Activated CD8-positive, alpha-beta memory T cell treated with anti-CD3 and anti-CD28 coated beads, Interleukin-2, amount 10 ng/mL, durations not matched to agents 7 days and 5 days (primary cell): ENCODE measurements around the gene TTYH3. TPM values are rescaled to one million over a fixed set of nuclear protein-coding genes. Genes with fewer than 3 reads are reported as not detected.

Source experiments
- ATAC-seq: fragments of 150-1000 bp; cut with Tn5 transposase; one replicate; pipeline ENCODE4 v1.10.0; 2021; ENCODE audit warnings: moderate library complexity
- CTCF ChIA-PET: fragments of 350-600 bp; sonication (Branson Sonifier 250); formaldehyde crosslinking; loops from one replicate; lab custom pipeline; 2021; ENCODE audit warnings: antibody characterized with exemption; lab: Charles Lee
- DNase-seq: peaks from one replicate; pipeline ENCODE4 v3.0.0-alpha.2; 2020
- H3K27ac Mint-ChIP-seq: one replicate; pipeline ENCODE4 v1.8.0; 2021; ENCODE audit warnings: mild to moderate bottlenecking, mixed read lengths
- H3K27me3 Mint-ChIP-seq: one replicate; pipeline ENCODE4 v1.8.0; 2021; ENCODE audit warnings: mixed read lengths
- H3K36me3 Mint-ChIP-seq: one replicate; pipeline ENCODE4 v1.8.0; 2021; ENCODE audit warnings: mild to moderate bottlenecking, mixed read lengths
- H3K4me1 Mint-ChIP-seq: one replicate; pipeline ENCODE4 v1.8.0; 2021; ENCODE audit warnings: mixed read lengths
- H3K4me3 Mint-ChIP-seq: one replicate; pipeline ENCODE4 v1.8.0; 2021; ENCODE audit warnings: mild to moderate bottlenecking, moderate library complexity, mixed read lengths
- H3K9me3 Mint-ChIP-seq: one replicate; pipeline ENCODE4 v1.8.0; 2022; ENCODE audit warnings: low read depth, mixed read lengths
- total RNA-seq, 2 experiments: library from RNA; stranded (reverse); gene quantifications; one replicate each; pipeline ENCODE4 v1.2.3, GENCODE V29; 2021

TTYH3 gene
- total RNA-seq, 2 experiments from 2014 or later: 19.9 to 31.7 TPM

DNA sequence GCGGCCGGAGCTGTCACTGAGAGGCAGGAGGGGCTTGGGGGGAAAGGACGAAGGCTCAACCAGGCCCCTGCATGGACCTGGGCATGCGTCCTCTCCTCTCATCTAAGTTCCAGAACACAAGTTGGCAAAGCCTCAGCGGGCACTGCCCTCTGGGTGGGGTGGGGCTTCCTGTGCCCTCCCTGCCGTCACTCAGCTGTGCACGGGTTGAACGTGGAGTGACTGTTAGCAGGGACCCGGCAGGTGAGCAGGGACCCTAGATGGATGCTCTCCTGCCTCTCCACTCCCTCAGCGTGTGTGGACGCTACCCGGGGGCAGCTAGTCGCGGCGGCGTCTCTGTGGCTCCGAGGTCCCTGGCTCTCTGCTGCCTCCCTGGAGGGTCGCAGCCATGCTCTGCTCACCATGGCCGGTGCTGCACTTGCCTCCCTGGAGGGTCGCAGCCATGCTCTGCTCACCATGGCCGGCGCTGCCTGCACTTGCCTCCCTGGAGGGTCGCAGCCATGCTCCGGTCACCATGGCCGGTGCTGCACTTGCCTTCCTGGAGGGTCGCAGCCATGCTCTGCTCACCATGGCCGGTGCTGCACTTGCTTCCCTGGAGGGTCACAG lies 36.4 kb upstream of the TTYH3 start:
- DNase-seq (no peak), ATAC-seq (no peak)
- no peaks in the 10 kb centered on the region for H3K9me3 Mint-ChIP-seq
- no peak overlapping the region for H3K27ac Mint-ChIP-seq
- CTCF ChIA-PET: interaction anchor here (1.6 kb wide), 1 partner anchor 19 kb away, joined by 3 read pairs; no protein-coding TSS in a partner anchor
- H3K4me1 Mint-ChIP-seq: no peaks in the 10 kb centered on the region
- no peaks in the 10 kb centered on the region for H3K27me3 Mint-ChIP-seq
- no peaks in the 10 kb centered on the region for H3K36me3 Mint-ChIP-seq
- H3K4me3 Mint-ChIP-seq: no peak overlapping the region

DNA sequence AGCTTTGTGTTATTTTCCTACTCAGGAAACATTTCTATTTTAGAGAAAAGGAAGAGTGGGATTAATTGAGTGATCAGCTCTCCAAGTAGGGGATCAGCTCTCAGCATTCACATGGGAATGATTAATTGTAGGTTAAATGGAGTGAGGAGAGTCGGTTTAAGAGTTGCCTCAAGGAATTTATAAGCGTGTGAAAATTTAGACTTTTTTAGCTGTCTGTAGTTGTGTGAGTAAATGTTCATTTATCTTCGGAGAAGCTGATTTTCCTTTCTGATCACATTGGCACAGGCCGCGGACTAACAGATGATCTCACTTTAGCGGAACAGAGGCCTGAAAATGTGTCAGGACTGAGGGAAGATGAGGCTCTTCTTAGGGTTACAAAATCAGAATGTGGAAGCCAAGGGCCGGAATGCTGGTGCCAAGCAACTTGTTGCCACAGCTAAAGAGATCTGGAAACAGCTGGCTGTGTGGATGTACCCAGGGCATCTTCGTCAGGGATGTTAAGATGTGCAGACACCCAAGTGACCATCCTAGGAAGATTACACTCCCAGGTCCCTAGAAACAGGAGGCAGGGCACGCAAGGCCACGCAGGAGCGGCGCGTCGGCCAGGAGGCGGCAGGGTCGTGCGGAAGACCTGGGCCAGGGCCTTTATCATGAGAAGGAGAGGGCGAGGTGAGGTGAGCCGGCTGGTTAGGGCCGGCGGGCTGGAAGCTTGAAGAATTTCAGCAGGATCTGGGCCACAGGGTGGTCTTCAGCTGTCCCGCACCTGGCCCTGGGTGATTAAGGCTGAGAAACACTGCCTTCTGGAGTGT lies 35.1 kb upstream of the TTYH3 start:
- Mint-ChIP-seq H3K36me3 (no peaks in the 10 kb centered on the region), H3K27ac (no peak overlapping the region), H3K27me3 (no peaks in the 10 kb centered on the region), H3K9me3 (no peaks in the 10 kb centered on the region), H3K4me3 (no peak overlapping the region), H3K4me1 (no peaks in the 10 kb centered on the region)
- CTCF ChIA-PET: interaction anchor here (0.6 to 1.6 kb wide), 2 partner anchors 18 to 26 kb away, joined by 3 read pairs; no protein-coding TSS in a partner anchor
- ATAC-seq (no peak), DNase-seq (no peak)

DNA sequence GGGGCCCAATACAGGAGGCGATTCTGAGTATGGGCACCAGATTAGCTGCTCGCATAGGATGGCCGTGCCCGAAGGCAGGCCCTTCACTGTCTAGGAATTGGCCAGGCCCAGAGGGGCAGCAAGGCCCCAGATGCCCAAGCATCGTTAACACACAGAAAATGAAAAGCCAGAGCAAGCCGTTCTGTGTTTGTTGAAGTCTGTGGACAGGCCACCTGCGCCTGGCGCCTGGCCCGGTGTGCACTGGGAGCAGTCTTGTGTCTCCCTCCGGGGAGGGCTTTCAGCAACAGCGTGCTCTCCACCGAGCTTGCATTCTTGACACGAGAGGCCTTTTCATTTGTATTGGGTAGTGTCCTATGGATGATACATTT lies 34.5 kb upstream of the TTYH3 start:
- Mint-ChIP-seq H3K4me1 (no peaks in the 10 kb centered on the region), H3K4me3 (no peak overlapping the region), H3K27me3 (no peaks in the 10 kb centered on the region), H3K36me3 (no peaks in the 10 kb centered on the region), H3K9me3 (no peaks in the 10 kb centered on the region), H3K27ac (no peak overlapping the region)
- ATAC-seq (no peak), DNase-seq (no peak)
- CTCF ChIA-PET: no interaction called here

DNA sequence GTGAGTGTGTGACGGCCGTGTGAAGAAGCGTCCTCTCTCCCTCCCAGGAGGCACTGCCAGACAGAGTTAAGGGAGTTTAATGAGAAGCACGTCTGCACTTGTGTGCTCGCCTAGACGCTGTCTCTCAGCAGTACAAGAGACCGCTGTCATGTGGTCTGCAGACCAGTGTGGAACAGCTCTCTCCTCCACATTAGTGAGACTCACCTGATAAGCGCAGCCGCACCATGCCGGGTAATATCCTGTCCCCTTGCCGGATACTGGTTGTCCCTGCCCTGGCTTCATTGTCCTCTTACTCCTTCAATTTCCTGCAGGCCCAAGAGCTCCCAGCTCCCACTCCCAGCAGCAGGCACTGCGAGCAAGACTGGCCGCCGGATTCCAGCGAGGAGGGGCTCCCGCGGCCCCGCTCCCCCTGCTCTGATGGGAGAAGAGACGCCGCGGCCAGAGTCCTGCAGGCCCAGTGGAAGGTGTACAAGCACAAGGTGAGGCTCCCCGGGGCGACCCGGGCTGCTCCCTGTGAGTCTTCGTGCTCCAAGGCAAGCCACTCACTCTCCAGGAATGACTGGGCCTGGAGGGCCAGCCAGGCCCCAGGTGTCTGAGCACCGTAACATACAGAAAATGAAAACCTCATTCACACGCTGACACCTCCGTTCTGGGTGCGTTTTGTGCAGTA lies 33.5 kb upstream of the TTYH3 start:
- CTCF ChIA-PET: no interaction called here

DNA sequence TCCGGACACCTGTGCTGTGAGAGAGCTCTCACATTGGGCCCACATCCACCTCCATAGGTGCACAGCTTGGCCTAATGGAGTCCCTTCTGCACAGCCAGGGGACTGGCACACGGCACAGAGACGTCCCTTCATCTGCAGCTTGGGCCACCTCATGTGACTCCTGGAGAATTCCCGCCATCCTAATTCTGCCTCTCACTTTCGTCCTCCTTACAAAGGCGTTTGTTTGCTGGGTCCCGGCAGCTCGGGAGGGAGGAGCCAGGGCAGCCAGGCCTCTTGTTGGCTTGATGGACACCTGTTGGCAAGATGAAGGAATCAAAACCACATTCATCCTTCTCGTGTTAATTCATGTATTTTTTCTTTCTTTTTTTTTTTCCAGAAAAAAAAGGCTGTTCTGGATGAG lies 30.7 kb upstream of the TTYH3 start:
- H3K27ac Mint-ChIP-seq: no peak overlapping the region
- H3K36me3 Mint-ChIP-seq: no peaks in the 10 kb centered on the region
- ATAC-seq (no peak), DNase-seq (no peak)
- H3K9me3 Mint-ChIP-seq: no peaks in the 10 kb centered on the region
- H3K4me1 Mint-ChIP-seq: no peaks in the 10 kb centered on the region
- H3K27me3 Mint-ChIP-seq: no peaks in the 10 kb centered on the region
- no peak overlapping the region for H3K4me3 Mint-ChIP-seq
- CTCF ChIA-PET: no interaction called here

More for the DNA sequence above, 33.5 kb upstream of the TTYH3 start:
- ATAC-seq (no peak), DNase-seq (no peak)
- Mint-ChIP-seq H3K9me3 (no peaks in the 10 kb centered on the region), H3K36me3 (no peaks in the 10 kb centered on the region), H3K4me1 (no peaks in the 10 kb centered on the region), H3K27me3 (no peaks in the 10 kb centered on the region), H3K27ac (no peak overlapping the region), H3K4me3 (no peak overlapping the region)

DNA sequence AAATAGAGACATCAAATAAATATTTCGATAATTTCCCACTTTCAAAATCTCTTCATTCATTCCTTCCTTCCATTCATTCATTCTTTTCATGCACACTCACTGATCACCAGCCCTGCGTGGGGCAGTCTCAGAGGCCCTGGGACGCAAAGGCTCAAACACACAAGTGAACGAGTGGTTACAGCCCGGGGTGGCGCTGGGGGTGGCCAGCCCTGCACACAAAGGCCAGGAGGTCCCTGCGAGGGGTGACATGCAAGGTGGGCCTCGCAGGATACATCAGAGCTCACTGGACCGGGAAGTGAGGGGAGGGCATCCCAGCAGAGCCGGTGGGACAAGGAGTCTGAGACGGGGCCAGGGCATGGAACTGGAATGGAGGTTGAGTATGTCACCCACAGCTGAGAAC lies 29.9 kb upstream of the TTYH3 start:
- H3K36me3 Mint-ChIP-seq: no peaks in the 10 kb centered on the region
- no peak for DNase-seq
- no peaks in the 10 kb centered on the region for H3K27me3 Mint-ChIP-seq
- H3K9me3 Mint-ChIP-seq: no peaks in the 10 kb centered on the region
- no peaks in the 10 kb centered on the region for H3K4me1 Mint-ChIP-seq
- no peak for ATAC-seq
- H3K27ac Mint-ChIP-seq: no peak overlapping the region
- CTCF ChIA-PET: no interaction called here
- no peak overlapping the region for H3K4me3 Mint-ChIP-seq

DNA sequence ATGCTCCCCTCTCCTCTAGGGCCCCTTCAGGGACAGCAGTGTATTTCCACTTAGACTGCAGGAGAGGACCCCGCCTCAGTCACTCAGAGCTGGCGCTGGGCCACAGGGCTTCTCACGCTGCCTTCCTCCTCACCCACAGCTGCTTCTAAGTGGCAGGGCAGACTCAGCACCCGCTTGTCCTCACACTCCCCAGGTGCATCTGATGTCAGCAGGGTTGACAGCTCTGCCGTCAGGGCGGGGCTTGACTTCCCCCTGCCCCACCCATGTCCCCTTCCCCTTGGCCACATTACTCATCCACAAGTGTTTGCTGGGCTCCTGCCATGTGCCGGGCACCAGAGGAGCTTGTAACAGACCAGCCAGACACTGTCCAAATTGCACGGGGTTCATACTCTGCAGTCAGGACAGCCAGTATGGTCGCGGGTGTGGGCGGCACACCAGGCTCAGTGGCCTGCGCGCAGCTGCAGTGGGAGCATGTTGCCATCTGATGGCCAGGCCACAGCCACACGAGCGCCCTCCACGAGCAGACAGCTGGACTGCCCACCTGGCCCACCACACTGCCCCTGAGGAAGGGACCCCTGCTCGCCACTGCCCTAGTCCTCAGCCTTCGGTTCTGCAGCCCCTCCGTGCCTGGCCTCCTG lies 29.3 kb upstream of the TTYH3 start:
- Mint-ChIP-seq H3K4me3 (no peak overlapping the region), H3K4me1 (no peaks in the 10 kb centered on the region), H3K9me3 (no peaks in the 10 kb centered on the region), H3K27ac (no peak overlapping the region), H3K27me3 (no peaks in the 10 kb centered on the region), H3K36me3 (no peaks in the 10 kb centered on the region)
- ATAC-seq (peak; percentile 16), DNase-seq (no peak)
- CTCF ChIA-PET: no interaction called here

DNA sequence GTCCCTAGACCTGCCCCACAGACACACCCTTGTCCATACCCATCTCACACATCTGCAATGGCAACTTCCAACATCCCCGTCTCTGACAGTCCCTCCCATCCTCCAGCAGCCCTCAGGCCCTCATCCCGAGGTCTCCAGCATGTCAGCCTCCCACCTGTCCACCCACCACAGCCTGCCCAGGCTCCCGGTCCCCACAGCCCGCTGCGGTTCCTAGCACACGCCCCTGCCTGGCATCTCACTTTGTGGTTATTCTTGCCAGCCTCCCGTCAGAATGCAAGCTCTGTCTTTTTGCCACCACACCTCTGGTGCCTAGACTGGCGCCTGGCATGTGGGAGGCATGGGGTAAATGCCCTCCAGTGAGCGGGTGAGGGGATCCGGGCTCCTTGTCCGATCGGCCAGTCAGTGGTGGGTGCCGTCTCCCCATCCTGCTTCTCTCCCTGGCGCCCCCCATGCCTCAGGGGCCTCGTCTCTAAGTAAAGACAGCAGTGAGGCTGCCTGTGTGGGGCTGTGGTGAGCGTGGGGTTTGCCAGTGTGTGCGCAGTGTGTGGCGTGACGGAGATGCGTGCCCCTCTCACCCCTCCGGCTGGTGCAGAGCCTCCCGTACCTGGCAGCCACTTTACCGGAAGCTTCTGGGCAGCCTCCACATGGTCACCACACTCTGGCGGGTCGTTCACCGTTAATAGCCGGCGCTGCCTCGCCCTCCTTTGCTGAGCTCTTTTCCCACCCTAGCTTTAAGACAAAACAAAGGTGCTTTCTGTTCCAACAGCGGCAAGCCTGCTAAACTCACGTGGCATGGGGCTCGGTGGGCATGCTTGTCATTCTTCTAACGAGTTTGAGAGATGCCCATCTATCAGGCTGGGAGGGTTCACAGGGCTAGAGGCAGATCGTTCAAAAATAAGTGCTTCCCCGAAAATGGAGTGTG lies 28.5 kb upstream of the TTYH3 start:
- Mint-ChIP-seq H3K27me3 (no peaks in the 10 kb centered on the region), H3K36me3 (no peaks in the 10 kb centered on the region), H3K27ac (no peak overlapping the region), H3K9me3 (no peaks in the 10 kb centered on the region), H3K4me3 (no peak overlapping the region), H3K4me1 (peaks cover 3% of the 10 kb centered on the region)
- ATAC-seq (no peak), DNase-seq (no peak)
- CTCF ChIA-PET: no interaction called here

DNA sequence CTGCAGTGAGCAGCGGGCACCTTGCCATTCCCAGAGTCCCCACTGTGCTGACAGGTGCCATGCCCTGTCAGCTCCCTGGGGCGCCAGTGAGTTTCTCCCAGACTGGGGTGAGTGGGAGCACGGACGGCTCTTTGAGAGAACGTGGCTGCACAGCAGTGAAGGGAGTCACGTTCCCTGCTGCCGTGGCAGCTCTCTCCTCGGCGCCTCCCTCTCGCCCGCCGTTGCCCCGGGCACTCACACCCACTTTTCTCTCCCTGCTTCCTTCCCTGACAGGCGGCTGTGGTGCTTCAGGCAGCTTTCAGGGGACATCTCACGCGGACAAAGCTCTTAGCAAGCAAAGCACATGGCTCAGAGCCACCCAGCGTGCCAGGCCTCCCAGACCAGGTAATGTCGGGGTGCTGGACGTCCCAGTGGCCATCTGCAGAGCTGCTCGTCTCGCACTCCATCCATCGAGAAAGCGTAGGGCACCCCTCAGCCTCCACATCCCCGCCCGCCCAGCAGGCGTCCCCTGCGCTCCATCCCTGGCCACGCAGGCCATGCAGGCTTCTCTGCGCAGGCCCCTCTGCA lies 27.1 kb upstream of the TTYH3 start:
- no peak overlapping the region for H3K4me3 Mint-ChIP-seq
- no peaks in the 10 kb centered on the region for H3K9me3 Mint-ChIP-seq
- no peaks in the 10 kb centered on the region for H3K36me3 Mint-ChIP-seq
- H3K4me1 Mint-ChIP-seq: peaks cover 8% of the 10 kb centered on the region
- H3K27ac Mint-ChIP-seq: no peak overlapping the region
- CTCF ChIA-PET: interaction anchor here (0.6 to 1.2 kb wide), 2 partner anchors 109 to 217 kb away, joined by 3 read pairs; no protein-coding TSS in a partner anchor
- DNase-seq: no peak
- no peak for ATAC-seq
- no peaks in the 10 kb centered on the region for H3K27me3 Mint-ChIP-seq

DNA sequence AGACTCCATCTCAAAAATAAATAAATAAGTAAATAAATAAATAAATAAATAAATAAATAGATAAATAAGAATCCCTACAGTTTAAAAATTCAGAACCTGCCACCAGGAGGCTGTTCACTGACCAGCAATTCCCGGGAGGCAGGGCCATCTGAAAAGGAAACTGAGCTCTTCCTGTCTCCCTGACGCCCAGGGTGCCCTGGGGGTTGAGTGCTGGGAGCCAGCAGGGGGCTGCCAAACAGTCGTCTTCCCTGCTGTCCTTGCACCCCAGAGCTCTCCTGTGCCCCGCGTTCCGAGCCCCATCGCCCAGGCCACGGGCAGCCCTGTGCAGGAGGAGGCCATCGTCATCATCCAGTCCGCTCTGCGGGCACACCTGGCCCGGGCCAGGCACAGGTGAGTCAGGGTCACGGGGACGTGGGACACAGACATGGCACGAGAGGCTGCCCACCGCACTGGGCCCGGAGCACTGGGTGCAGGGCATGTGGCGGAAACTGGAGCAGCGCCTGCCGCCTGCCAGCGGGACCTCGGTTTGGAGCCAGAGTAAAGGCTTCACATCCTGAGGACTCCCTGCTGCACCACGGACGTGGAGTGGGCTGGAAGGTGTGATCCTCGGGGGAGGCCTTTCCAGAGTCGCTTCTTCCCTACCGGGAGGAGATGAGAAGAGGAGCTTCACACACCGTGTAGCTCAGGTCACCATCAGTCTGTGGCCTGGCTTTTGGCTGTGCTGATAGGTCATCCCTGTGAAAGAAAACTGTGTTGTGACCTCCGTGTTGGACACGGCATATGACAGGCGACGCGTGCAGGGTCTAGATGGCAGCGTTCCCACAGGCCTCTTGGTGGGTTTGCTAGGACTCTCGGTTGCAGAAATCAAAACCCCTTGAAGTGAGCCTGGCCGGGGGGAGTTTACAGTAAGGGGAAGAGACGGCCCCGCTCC lies 25.9 kb upstream of the TTYH3 start:
- no peak for DNase-seq
- no peak for ATAC-seq
- CTCF ChIA-PET: interaction anchor here (1.2 to 3.5 kb wide), 3 partner anchors 65 to 108 kb away, joined by 3 to 18 read pairs (median 3); no protein-coding TSS in a partner anchor
- peaks cover 8% of the 10 kb centered on the region for H3K4me1 Mint-ChIP-seq
- no peaks in the 10 kb centered on the region for H3K9me3 Mint-ChIP-seq
- H3K27me3 Mint-ChIP-seq: no peaks in the 10 kb centered on the region
- H3K36me3 Mint-ChIP-seq: no peaks in the 10 kb centered on the region
- H3K4me3 Mint-ChIP-seq: no peak overlapping the region
- no peak overlapping the region for H3K27ac Mint-ChIP-seq

DNA sequence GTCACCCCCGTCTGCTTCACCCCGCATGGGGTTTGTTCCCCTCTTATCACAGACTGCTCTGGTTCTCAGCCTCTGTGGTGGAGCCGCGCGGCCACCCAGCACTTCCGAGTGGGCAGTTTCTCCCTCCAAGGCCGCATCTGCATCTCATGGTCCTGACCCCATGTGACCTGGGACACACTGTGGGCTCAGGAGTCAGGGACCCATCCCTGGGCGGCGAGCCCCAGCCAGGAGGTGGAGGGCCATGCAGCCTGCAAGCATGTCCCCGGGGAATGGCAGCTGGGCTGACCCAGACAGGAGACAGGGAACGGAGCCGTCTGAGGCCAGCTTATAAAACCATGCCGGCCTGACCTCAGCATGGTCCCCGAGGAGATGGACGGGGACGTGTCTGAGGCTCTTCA lies 25.2 kb upstream of the TTYH3 start:
- H3K36me3 Mint-ChIP-seq: no peaks in the 10 kb centered on the region
- CTCF ChIA-PET: interaction anchor here (1.3 to 3.5 kb wide), 2 partner anchors 64 to 103 kb away, joined by 3 to 18 read pairs; no protein-coding TSS in a partner anchor

More for the DNA sequence above, 25.2 kb upstream of the TTYH3 start:
- H3K4me3 Mint-ChIP-seq: no peak overlapping the region
- no peaks in the 10 kb centered on the region for H3K27me3 Mint-ChIP-seq
- H3K9me3 Mint-ChIP-seq: no peaks in the 10 kb centered on the region
- H3K4me1 Mint-ChIP-seq: peaks cover 8% of the 10 kb centered on the region
- H3K27ac Mint-ChIP-seq: no peak overlapping the region
- no peak for DNase-seq
- no peak for ATAC-seq
